SK-N-SH treated with all-trans-retinoic acid at 6 μM for 48 hours (cell line): ENCODE results near the gene SEMA5A.

ENCODE experiments used
- CSDC2 ChIP-seq: fragments of 250-450 bp; sonication (Bioruptor Pico); IDR thresholded peaks from 2 replicates; pipeline ENCODE4 v1.5.0; 2020; ENCODE audit warnings: mild to moderate bottlenecking, moderate library complexity
- ISL1 ChIP-seq: fragments of 250-450 bp; sonication (Bioruptor Pico); IDR thresholded peaks from 2 replicates; pipeline ENCODE4 v2.1.2; 2022; ENCODE audit warnings: mild to moderate bottlenecking, moderate library complexity
- TCF4 ChIP-seq: fragments of 250-450 bp; sonication (Bioruptor Pico); IDR thresholded peaks from 2 replicates; pipeline ENCODE4 v1.8.0; 2021; ENCODE audit warnings: mild to moderate bottlenecking, moderate library complexity, borderline replicate concordance
- ZFP3 ChIP-seq: fragments of 250-450 bp; sonication (Bioruptor Pico); IDR thresholded peaks from 2 replicates; pipeline ENCODE4 v1.5.0; 2020; ENCODE audit warnings: mild to moderate bottlenecking, moderate library complexity
- ZFP30 ChIP-seq: fragments of 450-650 bp; formaldehyde crosslinking; IDR thresholded peaks from 2 replicates; pipeline ENCODE4 v1.5.0; 2022; ENCODE audit warnings: mild to moderate bottlenecking, moderate library complexity
- TF ChIP-seq, protein P1 (sequence below): fragments of 250-450 bp; sonication (Bioruptor Pico); IDR thresholded peaks from 2 replicates; pipeline ENCODE4 v1.8.0; 2020; ENCODE audit warnings: mild to moderate bottlenecking, moderate library complexity, borderline replicate concordance

DNA sequence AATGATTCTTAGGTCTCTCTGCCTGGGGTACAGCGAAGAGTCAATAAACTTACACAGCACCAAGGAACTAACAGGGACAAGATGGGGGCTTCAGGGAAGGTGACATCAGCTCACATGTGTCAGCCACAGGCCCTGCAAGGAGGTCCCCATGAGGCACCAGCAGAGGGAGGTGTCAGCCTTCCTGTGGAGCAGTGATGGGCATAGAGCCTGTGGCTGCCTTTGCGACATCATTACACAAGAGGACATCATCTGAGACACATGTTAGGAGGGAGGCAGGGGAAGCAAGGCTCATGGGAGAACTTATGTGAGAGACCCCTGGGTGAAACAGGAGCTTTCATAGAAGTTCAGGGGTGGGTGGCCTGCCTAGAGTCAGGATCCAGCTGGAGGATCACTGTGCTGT, 389.6 kb downstream of the SEMA5A start:
- TF ChIP-seq ZFP30 (CRISPR knock-in tag) (no peak), ISL1 (CRISPR knock-in tag) (no peak), ZFP3 (CRISPR knock-in tag) (no peak), CSDC2 (no peak), TCF4 (CRISPR knock-in tag) (no peak)
- TF ChIP-seq, protein P1, sequence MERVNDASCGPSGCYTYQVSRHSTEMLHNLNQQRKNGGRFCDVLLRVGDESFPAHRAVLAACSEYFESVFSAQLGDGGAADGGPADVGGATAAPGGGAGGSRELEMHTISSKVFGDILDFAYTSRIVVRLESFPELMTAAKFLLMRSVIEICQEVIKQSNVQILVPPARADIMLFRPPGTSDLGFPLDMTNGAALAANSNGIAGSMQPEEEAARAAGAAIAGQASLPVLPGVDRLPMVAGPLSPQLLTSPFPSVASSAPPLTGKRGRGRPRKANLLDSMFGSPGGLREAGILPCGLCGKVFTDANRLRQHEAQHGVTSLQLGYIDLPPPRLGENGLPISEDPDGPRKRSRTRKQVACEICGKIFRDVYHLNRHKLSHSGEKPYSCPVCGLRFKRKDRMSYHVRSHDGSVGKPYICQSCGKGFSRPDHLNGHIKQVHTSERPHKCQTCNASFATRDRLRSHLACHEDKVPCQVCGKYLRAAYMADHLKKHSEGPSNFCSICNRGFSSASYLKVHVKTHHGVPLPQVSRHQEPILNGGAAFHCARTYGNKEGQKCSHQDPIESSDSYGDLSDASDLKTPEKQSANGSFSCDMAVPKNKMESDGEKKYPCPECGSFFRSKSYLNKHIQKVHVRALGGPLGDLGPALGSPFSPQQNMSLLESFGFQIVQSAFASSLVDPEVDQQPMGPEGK = no peak
